HTR-8/SVneo (cell line): ENCODE data around the gene NDFIP2.

ENCODE experiments used
- DNase-seq: peaks from one replicate; pipeline ENCODE4 v3.0.0; 2011; ENCODE audit warnings: low spot score, mixed read lengths; ENCODE audit not compliant: insufficient read length
- FAIRE-seq: peaks from 2 replicates; lab custom pipeline; 2011; peaks lifted over from hg19 to GRCh38; lab: Jason Lieb, UNC

Gene NDFIP2

GRCh38 chr13:79457948-79458347 is 23.0 kb upstream of the NDFIP2 start:
- no peak for DNase-seq
- no peak for FAIRE-seq

- DNase-seq = no peak
- FAIRE-seq = no peak
Measured at GRCh38 chr13:79458436-79458835, 22.5 kb upstream of the NDFIP2 start.

- FAIRE-seq (no peak), DNase-seq (no peak)
Measured at GRCh38 chr13:79459906-79460305, 21.0 kb upstream of the NDFIP2 start.

GRCh38 chr13:79462895-79463294 is 18.1 kb upstream of the NDFIP2 start:
- FAIRE-seq = no peak
- DNase-seq = no peak

- DNase-seq (no peak), FAIRE-seq (no peak)
Measured at GRCh38 chr13:79463604-79464003, 17.4 kb upstream of the NDFIP2 start.

DNA sequence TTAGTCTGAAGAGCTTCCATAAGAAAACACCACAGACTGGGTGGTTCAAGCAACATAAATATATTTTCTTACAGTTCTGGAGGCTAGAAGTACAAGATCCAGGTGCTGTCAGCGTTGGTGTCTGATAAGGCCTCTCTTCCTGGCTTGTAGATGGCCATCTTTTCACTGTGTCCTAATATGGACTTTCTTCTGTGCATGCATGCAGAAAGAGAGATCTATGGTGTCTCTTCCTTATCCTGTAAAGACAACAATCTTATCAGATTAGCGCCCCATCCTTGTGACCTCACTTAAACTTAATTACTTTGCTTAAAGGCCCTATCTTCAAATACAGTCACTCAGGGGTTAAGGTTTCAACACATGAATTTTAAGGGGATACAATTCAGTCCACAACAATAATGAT is 14.1 kb upstream of the NDFIP2 start:
- DNase-seq = no peak
- FAIRE-seq = no peak

- no peak for DNase-seq
- FAIRE-seq = no peak
Measured at GRCh38 chr13:79468402-79468801, 12.6 kb upstream of the NDFIP2 start.

DNA sequence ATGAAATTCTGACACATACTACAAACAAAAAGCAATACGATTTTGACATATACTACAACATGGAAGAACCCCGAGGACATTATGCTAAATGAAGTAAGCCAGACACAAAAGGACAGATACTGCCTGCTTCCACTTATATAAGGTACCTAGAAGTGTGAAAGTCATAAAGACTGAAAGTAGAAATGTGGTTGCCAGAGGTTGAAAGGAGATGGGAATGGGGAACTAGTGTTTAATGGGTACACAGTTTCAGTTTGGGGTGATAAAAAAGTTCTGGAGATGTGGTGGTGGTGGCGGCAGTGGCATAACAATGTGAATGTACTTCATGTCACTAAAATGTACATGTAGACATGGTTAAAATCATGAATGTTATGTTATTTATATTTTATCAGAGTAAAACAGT is 12.1 kb upstream of the NDFIP2 start:
- FAIRE-seq = no peak

GRCh38 chr13:79469608-79470007 is 11.3 kb upstream of the NDFIP2 start:
- FAIRE-seq (no peak), DNase-seq (no peak)

More for the DNA sequence above, 12.1 kb upstream of the NDFIP2 start:
- no peak for DNase-seq

- FAIRE-seq (no peak), DNase-seq (no peak)
Measured at GRCh38 chr13:79470666-79471065, 10.3 kb upstream of the NDFIP2 start.

DNA sequence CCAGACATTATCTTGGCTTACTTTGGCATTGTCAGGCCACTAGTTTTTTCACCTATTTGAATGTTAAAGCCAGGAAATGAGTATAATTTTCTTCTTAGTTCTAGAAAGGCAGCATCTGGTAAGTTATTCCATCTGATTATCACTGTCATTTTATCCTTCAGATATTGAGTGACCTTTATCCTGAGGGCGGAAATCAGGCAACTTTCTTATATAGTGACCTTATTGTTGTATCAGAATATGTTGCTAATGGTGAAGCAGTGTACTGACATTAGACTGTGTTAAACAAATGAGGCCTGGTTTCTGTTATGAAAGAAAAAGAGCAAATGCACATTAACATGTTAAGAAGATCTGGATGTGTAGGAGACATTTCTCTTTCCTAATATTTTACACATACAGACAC is 5.4 kb upstream of the NDFIP2 start:
- DNase-seq = no peak

GRCh38 chr13:79477968-79478367 is 3.0 kb upstream of the NDFIP2 start:
- FAIRE-seq (no peak), DNase-seq (no peak)

More for the DNA sequence above, 5.4 kb upstream of the NDFIP2 start:
- FAIRE-seq = no peak

GRCh38 chr13:79479882-79480281 is 1.1 kb upstream of the NDFIP2 start:
- FAIRE-seq = no peak
- DNase-seq = no peak

DNA sequence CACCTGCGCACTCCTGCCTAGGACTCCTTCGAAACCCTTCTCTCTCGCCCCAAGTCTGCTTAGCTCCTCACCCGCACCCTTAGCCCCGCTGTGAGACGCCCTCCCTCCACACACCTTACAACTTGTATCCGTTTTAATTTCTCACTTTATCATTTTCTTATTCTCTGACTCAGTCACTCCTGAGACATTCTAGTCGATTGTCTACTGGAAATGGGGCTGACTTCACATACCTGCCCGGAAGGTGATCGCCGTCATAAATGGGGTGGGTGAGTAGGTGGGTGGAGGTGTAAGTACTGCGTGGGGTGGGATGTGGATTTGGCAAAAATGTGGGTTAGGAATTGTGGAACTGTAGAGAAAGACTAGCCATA is 714 bp downstream of the NDFIP2 start:
- no peak for FAIRE-seq
- DNase-seq = no peak

GRCh38 chr13:79482281-79482970 is 1.5 kb downstream of the NDFIP2 start:
- DNase-seq (no peak), FAIRE-seq (no peak)

GRCh38 chr13:79483086-79483706 is 2.2 kb downstream of the NDFIP2 start:
- DNase-seq (no peak), FAIRE-seq (no peak)

- DNase-seq = peak; percentile 32
- peak; percentile 38 for FAIRE-seq
Measured at GRCh38 chr13:79485014-79485811, 4.3 kb downstream of the NDFIP2 start.

DNA sequence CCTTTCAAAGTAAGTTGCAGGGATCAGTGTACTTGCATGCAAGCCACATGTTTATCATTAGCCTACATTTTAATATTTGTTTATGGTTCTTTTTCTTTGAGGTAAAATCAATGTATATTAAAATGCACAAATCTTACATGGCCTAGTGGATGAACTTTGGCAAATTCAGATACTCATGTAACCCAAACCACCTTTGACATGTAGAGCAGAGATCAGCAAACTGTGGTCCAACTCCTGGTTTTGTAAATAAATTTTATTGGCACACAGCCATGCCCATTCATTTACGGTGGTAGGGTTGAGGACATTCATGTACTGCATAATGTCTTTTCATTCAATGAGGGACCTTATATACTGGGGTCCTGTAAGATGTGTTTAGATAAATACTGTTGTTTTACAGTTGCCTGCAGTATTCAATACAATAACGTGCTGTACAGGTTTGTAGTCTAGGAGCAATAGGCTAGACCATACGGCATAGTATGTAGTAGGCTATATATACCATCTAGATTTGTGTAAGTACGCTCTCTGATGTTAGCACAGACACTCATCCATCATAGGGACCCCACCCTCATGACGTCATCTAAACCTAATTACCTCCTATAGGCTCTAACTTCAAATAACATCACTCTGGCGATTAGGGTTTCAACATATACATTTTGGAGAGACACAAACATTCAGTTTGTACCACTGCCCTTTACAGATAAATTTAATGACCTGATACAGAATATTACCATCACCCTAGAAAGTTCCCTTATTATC is 5.7 kb downstream of the NDFIP2 start:
- DNase-seq (no peak), FAIRE-seq (no peak)

DNA sequence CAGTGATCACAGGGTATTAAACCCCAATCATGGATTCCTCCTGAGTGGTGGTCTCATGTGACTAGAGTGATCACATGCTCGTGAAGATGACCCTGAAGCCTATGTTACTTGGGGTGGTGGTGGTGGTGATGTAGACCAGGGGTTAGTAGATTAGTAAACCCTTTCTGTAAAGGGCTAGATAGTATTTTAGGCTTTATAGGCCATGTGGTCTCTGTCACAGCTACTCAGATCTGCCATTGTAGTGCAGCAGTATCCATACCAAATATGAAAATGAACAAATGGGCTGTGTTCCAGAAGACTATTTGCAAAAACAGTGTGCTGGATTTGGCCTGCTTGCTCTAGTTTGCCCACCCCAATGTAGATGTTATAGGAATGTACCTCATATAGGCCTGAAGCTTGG is 9.4 kb downstream of the NDFIP2 start:
- FAIRE-seq (no peak), DNase-seq (no peak)

DNA sequence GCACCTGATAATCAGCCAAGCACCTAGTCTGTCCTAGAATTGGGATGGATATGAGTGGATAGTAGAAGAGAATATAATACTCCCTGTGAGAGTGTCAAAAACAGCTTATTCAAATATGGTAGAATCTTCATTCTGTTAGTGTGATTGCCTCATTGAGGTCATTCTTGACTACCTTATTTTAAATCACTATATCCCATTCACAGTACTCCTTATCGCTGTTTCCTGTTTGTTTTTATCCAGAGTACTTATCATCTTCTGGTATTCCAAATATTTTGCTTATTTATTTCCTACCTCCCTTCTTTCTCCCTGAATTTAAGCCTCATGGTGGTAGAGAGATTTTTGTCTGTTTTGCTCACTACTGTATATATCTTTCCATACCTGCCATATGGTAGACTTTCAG is 9.9 kb downstream of the NDFIP2 start:
- DNase-seq = no peak
- FAIRE-seq = no peak

DNA sequence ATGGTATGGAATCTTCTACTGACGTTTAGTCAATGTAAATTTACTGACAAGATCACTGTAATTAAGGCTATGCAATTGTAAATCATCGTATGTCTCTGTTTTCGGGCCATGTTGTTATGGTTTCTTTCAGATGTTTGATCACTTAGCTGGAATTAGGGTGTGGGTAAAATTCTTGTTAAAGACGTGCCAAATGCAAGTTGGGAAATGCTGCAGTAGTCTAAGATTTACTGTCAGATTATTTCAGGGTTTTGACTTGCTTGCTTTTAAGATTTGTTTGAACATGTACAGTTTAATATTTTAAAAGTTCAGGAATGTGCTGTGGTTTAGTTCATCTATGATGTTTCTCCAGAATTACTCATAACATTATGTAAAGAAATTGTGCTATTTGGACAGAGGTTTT is 10.8 kb downstream of the NDFIP2 start:
- DNase-seq (no peak), FAIRE-seq (no peak)
